GM23338 (cell line): ENCODE data around the gene PLCXD3. TPM values are rescaled to one million over a fixed set of nuclear protein-coding genes. Genes with fewer than 3 reads are reported as not detected.

Experiments used
- ATAC-seq: fragments of 200-7000 bp; cut with Tn5 transposase; 3 replicates; pipeline ENCODE4 v1.9.1; 2020
- DNase-seq: peaks from one replicate; pipeline ENCODE4 v3.0.0-alpha.2; 2015; ENCODE audit warnings: low spot score
- H2AFZ ChIP-seq: fragments of 200-600 bp; sonication (generic); 2 replicates; pipeline ENCODE4 v1.8.0; 2016; ENCODE audit warnings: antibody characterized with exemption, mild to moderate bottlenecking, moderate library complexity
- H3F3A ChIP-seq: fragments of 200-600 bp; sonication (generic); replicated peaks from 2 replicates; pipeline ENCODE4 v1.8.0; 2017; ENCODE audit warnings: antibody characterized with exemption, mixed run types, low read depth
- H3K27ac ChIP-seq: fragments of 200-600 bp; sonication (generic); 2 replicates; pipeline ENCODE4 v1.6.1; 2016; ENCODE audit warnings: low read depth
- H3K27me3 ChIP-seq: fragments of 200-600 bp; sonication (generic); 2 replicates; pipeline ENCODE4 v1.8.0; 2016; ENCODE audit warnings: mild to moderate bottlenecking, mixed run types, moderate library complexity; ENCODE audit not compliant: insufficient read depth
- H3K36me3 ChIP-seq: fragments of 200-600 bp; sonication (generic); 2 replicates; pipeline ENCODE4 v1.8.0; 2016; ENCODE audit warnings: mild to moderate bottlenecking; ENCODE audit not compliant: insufficient read depth
- H3K4me1 ChIP-seq: fragments of 200-600 bp; sonication (generic); 2 replicates; pipeline ENCODE4 v1.8.0; 2016; ENCODE audit warnings: mild to moderate bottlenecking, moderate library complexity; ENCODE audit not compliant: insufficient read depth
- H3K4me2 ChIP-seq: fragments of 200-600 bp; sonication (generic); 2 replicates; pipeline ENCODE4 v1.7.1; 2017; ENCODE audit warnings: mixed run types
- H3K4me3 ChIP-seq: fragments of 200-600 bp; sonication (generic); 2 replicates; pipeline ENCODE4 v1.6.1; 2016; ENCODE audit warnings: mixed run types
- H3K79me2 ChIP-seq: fragments of 200-600 bp; sonication (generic); replicated peaks from 2 replicates; pipeline ENCODE4 v1.8.0; 2017; ENCODE audit warnings: mild to moderate bottlenecking; ENCODE audit not compliant: insufficient read depth
- H3K9me2 ChIP-seq: fragments of 200-600 bp; sonication (generic); 2 replicates; pipeline ENCODE4 v1.8.0; 2017; ENCODE audit not compliant: insufficient read depth
- H4K20me1 ChIP-seq: fragments of 200-600 bp; sonication (generic); replicated peaks from 2 replicates; pipeline ENCODE4 v1.8.0; 2017; ENCODE audit warnings: mild to moderate bottlenecking; ENCODE audit not compliant: insufficient read depth
- H3K27ac Mint-ChIP-seq: 2 replicates; pipeline ENCODE4 v1.8.0; 2020; ENCODE audit warnings: inconsistent platforms, mild to moderate bottlenecking, moderate library complexity, mixed read lengths
- H3K27me3 Mint-ChIP-seq: 3 replicates; pipeline ENCODE4 v1.8.0; 2022; ENCODE audit warnings: low read depth, mild to moderate bottlenecking, moderate library complexity, mixed read lengths, inconsistent platforms; ENCODE audit not compliant: insufficient read depth, poor library complexity
- H3K36me3 Mint-ChIP-seq: 3 replicates; pipeline ENCODE4 v1.8.0; 2021; ENCODE audit warnings: low read depth, mild to moderate bottlenecking, inconsistent platforms, moderate library complexity, mixed read lengths
- H3K4me1 Mint-ChIP-seq: 3 replicates; pipeline ENCODE4 v1.8.0; 2020; ENCODE audit warnings: mild to moderate bottlenecking, inconsistent platforms, mixed read lengths
- H3K4me3 Mint-ChIP-seq: 3 replicates; pipeline ENCODE4 v1.8.0; 2021; ENCODE audit warnings: moderate library complexity, mild to moderate bottlenecking, inconsistent platforms, mixed read lengths
- H3K9me3 Mint-ChIP-seq: 3 replicates; pipeline ENCODE4 v1.8.0; 2020; ENCODE audit warnings: moderate library complexity, mild to moderate bottlenecking, inconsistent platforms, mixed read lengths
- ETS1 ChIP-seq: IDR thresholded peaks from 2 replicates; pipeline ENCODE4 v1.6.1; 2016; ENCODE audit warnings: antibody characterized with exemption
- POLR2AphosphoS5 ChIP-seq: IDR thresholded peaks from 2 replicates; pipeline ENCODE4 v1.6.1; 2016; ENCODE audit warnings: antibody characterized with exemption, low read depth
- STAT1 ChIP-seq: IDR thresholded peaks from one replicate; pipeline ENCODE4 v1.6.1; 2016; ENCODE audit warnings: antibody characterized with exemption; ENCODE audit not compliant: unreplicated experiment
- ZNF114 ChIP-seq: fragments of 250-450 bp; sonication (Bioruptor Pico); IDR thresholded peaks from 2 replicates; pipeline ENCODE4 v1.5.0; 2020; ENCODE audit warnings: mild to moderate bottlenecking, moderate library complexity
- ZNF462 ChIP-seq: fragments of 250-450 bp; sonication (Bioruptor Pico); IDR thresholded peaks from 2 replicates; pipeline ENCODE4 v1.5.0; 2020; ENCODE audit warnings: mild to moderate bottlenecking, moderate library complexity
- polyA plus RNA-seq: library from polyadenylated mRNA; unstranded; fragments of >200 nt; fragmentation: Nextera tagmentation; extraction: Ambion mirVana; gene quantifications from 2 replicates; pipeline ENCODE4 v1.2.1, GENCODE V29; 2016
- total RNA-seq: library from RNA; depleted of rRNA; stranded (reverse); fragments of >200 nt; shearing (Covaris generic); gene quantifications from 2 replicates; pipeline ENCODE4 v1.2.3, GENCODE V29; 2014

Gene PLCXD3
- total and polyA plus RNA-seq, 2 experiments from 2014 or later: 0.03 TPM

- no peaks in the 10 kb centered on the region for H3K27me3 ChIP-seq
- H3K4me2 ChIP-seq: no peak overlapping the region
- Mint-ChIP-seq H3K27ac (no peak overlapping the region), H3K4me1 (no peaks in the 10 kb centered on the region), H3K4me3 (no peak overlapping the region), H3K9me3 (no peaks in the 10 kb centered on the region), H3K27me3 (no peaks in the 10 kb centered on the region), H3K36me3 (no peaks in the 10 kb centered on the region; the same call in 2 of the 3 replicates)
- no peak for DNase-seq
- no peaks in the 10 kb centered on the region for H3F3A ChIP-seq
- no peak overlapping the region for H3K27ac ChIP-seq
- H3K4me1 ChIP-seq: no peaks in the 10 kb centered on the region
- H2AFZ ChIP-seq: no peak overlapping the region
- peaks cover 11% of the 10 kb centered on the region; the same call in 1 of the 2 replicates for H3K9me2 ChIP-seq
- H3K36me3 ChIP-seq: no peaks in the 10 kb centered on the region
- H4K20me1 ChIP-seq: no peaks in the 10 kb centered on the region
- H3K79me2 ChIP-seq: no peaks in the 10 kb centered on the region
- TF ChIP-seq ZNF114 (CRISPR knock-in tag) (no peak), ZNF462 (CRISPR knock-in tag) (no peak), POLR2AphosphoS5 (no peak), STAT1 (no peak), ETS1 (no peak)
- H3K4me3 ChIP-seq: no peak overlapping the region
- no peak for ATAC-seq
Observed at GRCh38 chr5:41445937-41446563, 64.4 kb downstream of the PLCXD3 start.
